Osteoblast (primary cell): ENCODE data around the gene GIMAP2. TPM values are rescaled to one million over a fixed set of nuclear protein-coding genes. Genes with fewer than 3 reads are reported as not detected.

Source experiments
- DNase-seq: peaks from one replicate; pipeline ENCODE4 v3.0.0; 2011; ENCODE audit warnings: low spot score, mixed read lengths; ENCODE audit not compliant: insufficient read length; ENCODE audit errors: missing footprints
- H2AFZ ChIP-seq: 2 replicates; pipeline ENCODE4 v1.6.0; 2011; ENCODE audit warnings: mild to moderate bottlenecking, low read length
- H3K27ac ChIP-seq: 2 replicates; pipeline ENCODE4 v1.5.1; 2011; ENCODE audit warnings: mild to moderate bottlenecking, low read depth, low read length, moderate library complexity
- H3K27me3 ChIP-seq: 2 replicates; pipeline ENCODE4 v1.6.0; 2012; ENCODE audit warnings: mild to moderate bottlenecking, control low read depth, inconsistent platforms, low read length, moderate library complexity; ENCODE audit not compliant: insufficient read depth
- H3K36me3 ChIP-seq: 2 replicates; pipeline ENCODE4 v1.5.1; 2011; ENCODE audit warnings: mild to moderate bottlenecking, low read length, control low read depth, moderate library complexity; ENCODE audit not compliant: insufficient read depth
- H3K4me1 ChIP-seq: 2 replicates; pipeline ENCODE4 v1.5.1; 2011; ENCODE audit warnings: mild to moderate bottlenecking, low read length, control low read depth, moderate library complexity; ENCODE audit not compliant: insufficient read depth
- H3K4me2 ChIP-seq: 2 replicates; pipeline ENCODE4 v1.6.0; 2011; ENCODE audit warnings: mild to moderate bottlenecking, low read length; ENCODE audit not compliant: insufficient read depth
- H3K4me3 ChIP-seq: fragments of 200-600 bp; sonication (generic); 3 replicates; pipeline ENCODE4 v1.5.1; 2012; ENCODE audit warnings: mild to moderate bottlenecking, low read length, inconsistent platforms; ENCODE audit not compliant: insufficient read depth
- H3K79me2 ChIP-seq: 2 replicates; pipeline ENCODE4 v1.6.0; 2012; ENCODE audit warnings: mild to moderate bottlenecking, low read length, control low read depth, inconsistent platforms; ENCODE audit not compliant: insufficient read depth
- H3K9me3 ChIP-seq: 2 replicates; pipeline ENCODE4 v1.5.1; 2011; ENCODE audit warnings: low read depth, low read length, control low read depth
- H4K20me1 ChIP-seq: 2 replicates; pipeline ENCODE4 v1.6.0; 2012; ENCODE audit warnings: mild to moderate bottlenecking, low read length, control low read depth; ENCODE audit not compliant: insufficient read depth
- total RNA-seq: library from RNA; depleted of rRNA; stranded (reverse); fragments of >200 nt; gene quantifications from 2 replicates; pipeline ENCODE4 v1.2.3, GENCODE V29; 2012
- TF ChIP-seq, protein P1 (sequence below): IDR thresholded peaks from 2 replicates; pipeline ENCODE4 v1.5.1; 2011; ENCODE audit warnings: mild to moderate bottlenecking, low read depth, low read length, moderate library complexity; ENCODE audit errors: extremely low read depth

The GIMAP2 gene
- total RNA-seq, 1 donor: 9.4 TPM

DNA sequence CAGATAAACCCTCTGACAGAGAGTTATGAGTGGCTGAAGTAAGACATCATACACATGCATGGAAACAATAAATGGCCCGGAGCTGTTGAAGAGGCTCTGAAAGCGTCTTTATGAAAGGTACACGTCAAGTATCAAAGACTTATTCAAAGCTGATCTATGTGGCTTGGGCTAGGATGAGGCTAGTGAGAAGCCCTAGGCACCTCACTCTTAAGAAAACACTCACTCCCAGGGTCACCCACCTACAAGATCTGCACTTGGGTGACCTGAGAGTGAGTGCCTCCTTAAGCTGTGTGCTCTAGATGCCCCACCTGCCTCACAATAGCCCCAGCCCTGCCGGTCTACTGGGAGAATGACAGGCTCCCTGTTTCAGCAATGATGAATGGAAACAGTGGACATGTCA, 29.8 kb downstream of the GIMAP2 start:
- Histone ChIP-seq H2AFZ (no peak overlapping the region), H3K79me2 (no peaks in the 10 kb centered on the region), H3K4me2 (no peak overlapping the region), H3K36me3 (no peaks in the 10 kb centered on the region), H3K4me1 (no peaks in the 10 kb centered on the region), H3K27me3 (no peaks in the 10 kb centered on the region), H3K9me3 (no peaks in the 10 kb centered on the region), H3K27ac (no peak overlapping the region), H4K20me1 (no peaks in the 10 kb centered on the region), H3K4me3 (no peak overlapping the region)
- no peak for DNase-seq
- TF ChIP-seq, protein P1, sequence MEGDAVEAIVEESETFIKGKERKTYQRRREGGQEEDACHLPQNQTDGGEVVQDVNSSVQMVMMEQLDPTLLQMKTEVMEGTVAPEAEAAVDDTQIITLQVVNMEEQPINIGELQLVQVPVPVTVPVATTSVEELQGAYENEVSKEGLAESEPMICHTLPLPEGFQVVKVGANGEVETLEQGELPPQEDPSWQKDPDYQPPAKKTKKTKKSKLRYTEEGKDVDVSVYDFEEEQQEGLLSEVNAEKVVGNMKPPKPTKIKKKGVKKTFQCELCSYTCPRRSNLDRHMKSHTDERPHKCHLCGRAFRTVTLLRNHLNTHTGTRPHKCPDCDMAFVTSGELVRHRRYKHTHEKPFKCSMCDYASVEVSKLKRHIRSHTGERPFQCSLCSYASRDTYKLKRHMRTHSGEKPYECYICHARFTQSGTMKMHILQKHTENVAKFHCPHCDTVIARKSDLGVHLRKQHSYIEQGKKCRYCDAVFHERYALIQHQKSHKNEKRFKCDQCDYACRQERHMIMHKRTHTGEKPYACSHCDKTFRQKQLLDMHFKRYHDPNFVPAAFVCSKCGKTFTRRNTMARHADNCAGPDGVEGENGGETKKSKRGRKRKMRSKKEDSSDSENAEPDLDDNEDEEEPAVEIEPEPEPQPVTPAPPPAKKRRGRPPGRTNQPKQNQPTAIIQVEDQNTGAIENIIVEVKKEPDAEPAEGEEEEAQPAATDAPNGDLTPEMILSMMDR: no peak

DNA sequence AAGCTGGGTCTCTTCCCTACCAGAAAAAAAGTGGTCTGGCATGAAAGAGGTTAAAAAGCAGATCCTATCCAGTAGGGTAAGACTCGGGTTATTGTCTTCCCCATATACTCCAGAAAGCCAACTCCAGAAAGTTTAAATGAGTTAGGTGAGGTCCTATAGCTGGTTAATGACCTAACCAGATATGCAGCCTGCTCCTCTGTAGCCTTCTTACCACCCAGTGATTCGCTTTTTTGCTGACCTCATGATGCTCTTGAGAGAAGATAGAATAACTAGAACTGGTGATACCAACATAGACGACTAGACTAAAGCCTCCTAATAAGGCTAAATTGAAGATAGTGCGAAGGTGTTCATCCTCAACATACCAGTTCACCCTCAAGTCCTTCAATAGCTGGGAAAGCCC, 30.2 kb downstream of the GIMAP2 start:
- Histone ChIP-seq H3K36me3 (no peaks in the 10 kb centered on the region), H3K4me3 (no peak overlapping the region), H3K9me3 (no peaks in the 10 kb centered on the region), H3K27ac (no peak overlapping the region), H3K4me2 (no peak overlapping the region), H3K4me1 (no peaks in the 10 kb centered on the region), H4K20me1 (no peaks in the 10 kb centered on the region), H3K27me3 (no peaks in the 10 kb centered on the region), H3K79me2 (no peaks in the 10 kb centered on the region), H2AFZ (no peak overlapping the region)
- TF ChIP-seq, protein P1: no peak
- no peak for DNase-seq

DNA sequence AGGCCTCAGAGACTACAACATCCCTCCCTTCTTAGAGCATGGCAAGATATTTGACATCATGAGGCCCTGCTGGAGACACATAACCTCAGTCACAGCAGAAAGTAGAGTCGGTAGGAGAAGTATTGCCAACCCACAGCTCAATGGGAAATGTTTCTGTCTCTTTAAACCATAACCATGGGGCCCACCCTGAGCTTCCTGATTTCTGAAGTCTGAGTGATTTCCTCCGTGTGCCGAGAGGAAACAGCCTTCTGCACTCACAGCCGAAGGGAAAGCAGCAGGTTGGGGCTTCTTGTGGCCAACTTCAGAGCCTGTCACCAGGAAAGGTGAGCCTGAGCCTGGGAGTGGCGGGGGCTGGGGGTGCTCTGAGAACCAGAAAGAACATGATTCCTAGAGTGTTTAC, 30.9 kb downstream of the GIMAP2 start, which contains the start of gene GIMAP1:
Gene GIMAP1 (plus strand): TSS at position 246 of the 400 bp plus-strand sequence. CDS start 2,435 bp downstream, outside the sequence.
- Histone ChIP-seq H4K20me1 (no peaks in the 10 kb centered on the region), H3K27me3 (no peaks in the 10 kb centered on the region), H3K9me3 (no peaks in the 10 kb centered on the region), H3K4me1 (no peaks in the 10 kb centered on the region), H3K27ac (no peak within 1 kb of the TSS), H2AFZ (no peak within 1 kb of the TSS), H3K4me2 (no peak within 1 kb of the TSS), H3K79me2 (no peaks in the 10 kb centered on the region), H3K36me3 (no peaks in the 10 kb centered on the region), H3K4me3 (no peak within 1 kb of the TSS)
- no peak for DNase-seq
- TF ChIP-seq, protein P1: no peak

DNA sequence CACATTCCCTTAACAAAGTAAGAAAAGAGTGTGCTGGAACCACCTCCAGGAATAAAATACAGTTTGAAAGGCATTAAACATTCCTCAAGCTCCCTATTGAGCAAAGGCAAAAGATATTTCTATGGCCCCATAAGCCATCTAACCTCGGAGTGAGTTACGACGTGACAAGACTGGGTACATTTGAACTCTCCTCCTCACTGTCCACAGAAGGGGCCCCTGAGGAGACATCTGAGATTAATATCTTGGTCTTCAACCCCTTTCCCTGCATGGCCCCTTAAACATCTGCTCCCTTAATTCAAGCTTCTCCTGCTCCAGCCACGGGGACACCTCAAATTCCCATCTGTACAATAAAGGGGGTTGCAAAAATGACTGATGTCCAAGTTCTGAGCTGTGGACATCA, 31.4 kb downstream of the GIMAP2 start:
- Histone ChIP-seq H2AFZ (no peak overlapping the region), H3K79me2 (no peaks in the 10 kb centered on the region), H3K9me3 (no peaks in the 10 kb centered on the region), H3K27me3 (no peaks in the 10 kb centered on the region), H3K36me3 (no peaks in the 10 kb centered on the region), H4K20me1 (no peaks in the 10 kb centered on the region), H3K27ac (no peak overlapping the region), H3K4me2 (no peak overlapping the region), H3K4me1 (no peaks in the 10 kb centered on the region), H3K4me3 (no peak overlapping the region)
- TF ChIP-seq, protein P1: no peak
- no peak for DNase-seq
